Measurements from ENCODE around the gene TFF1. TPM values are rescaled to one million over a fixed set of nuclear protein-coding genes. Genes with fewer than 3 reads are reported as not detected.

TFF1 gene
- total RNA-seq, 1 donor from 2014 or later = not detected

GRCh38 chr21:42316891-42317290 lies 49.4 kb downstream of the TFF1 start:
- no peaks in the 10 kb centered on the region for H3K9me3 ChIP-seq
- no peaks in the 10 kb centered on the region for H3K4me1 ChIP-seq
- no peak for DNase-seq (ENCODE audit: low spot score in 2 of 2)
- TF ChIP-seq CTCF (IDR thresholded peaks at IDR 0.05) = no peak
- H3K27ac ChIP-seq = no peak overlapping the region
- intact Hi-C loops (cut with DNase I) = no loop called here
- H3K4me3 ChIP-seq = no peak overlapping the region
- no peaks in the 10 kb centered on the region for H3K36me3 ChIP-seq
- no peaks in the 10 kb centered on the region for H3K27me3 ChIP-seq

- no peak for TF ChIP-seq CTCF (IDR thresholded peaks at IDR 0.05)
- intact Hi-C loops (cut with DNase I) = no loop called here
These were observed 50.9 kb downstream of the TFF1 start, which contains the start of gene TFF3 for GRCh38 chr21:42315296-42315891. Gene TFF3, minus strand, starts transcription at chr21:42315409. Its CDS starts 35 bp downstream, at chr21:42315374.

GRCh38 chr21:42314616-42315295 lies 51.6 kb downstream of the TFF1 start:
- no peak overlapping the region for H3K4me3 ChIP-seq
- H3K36me3 ChIP-seq = no peaks in the 10 kb centered on the region
- H3K9me3 ChIP-seq = no peaks in the 10 kb centered on the region
- TF ChIP-seq CTCF (IDR thresholded peaks at IDR 0.05) = no peak
- H3K27me3 ChIP-seq = no peaks in the 10 kb centered on the region
- intact Hi-C loops (cut with DNase I) = no loop called here
- no peak for DNase-seq (ENCODE audit: low spot score in 2 of 2)
- H3K27ac ChIP-seq = no peak overlapping the region
- H3K4me1 ChIP-seq = no peaks in the 10 kb centered on the region

More at GRCh38 chr21:42315296-42315891, 50.9 kb downstream of the TFF1 start, which contains the start of gene TFF3:
- Histone ChIP-seq H3K9me3 (no peaks in the 10 kb centered on the region), H3K36me3 (no peaks in the 10 kb centered on the region), H3K4me1 (no peaks in the 10 kb centered on the region), H3K27me3 (no peaks in the 10 kb centered on the region), H3K27ac (no peak within 1 kb of the TSS), H3K4me3 (no peak within 1 kb of the TSS)
- no peak for DNase-seq (ENCODE audit: low spot score in 2 of 2)

- no peak overlapping the region for H3K27ac ChIP-seq
- intact Hi-C loops (cut with DNase I) = no loop called here
- H3K27me3 ChIP-seq = no peaks in the 10 kb centered on the region
These were observed 52.8 kb downstream of the TFF1 start for GRCh38 chr21:42313501-42313969.

GRCh38 chr21:42312626-42313104 lies 53.7 kb downstream of the TFF1 start:
- intact Hi-C loops (cut with DNase I) = no loop called here
- H3K9me3 ChIP-seq = no peaks in the 10 kb centered on the region
- peak in 1 of 2 donors; percentile 47 for DNase-seq (ENCODE audit: low spot score in 2 of 2)
- TF ChIP-seq CTCF (IDR thresholded peaks at IDR 0.05) = no peak
- no peak overlapping the region for H3K27ac ChIP-seq
- H3K36me3 ChIP-seq = no peaks in the 10 kb centered on the region
- H3K27me3 ChIP-seq = no peaks in the 10 kb centered on the region
- no peaks in the 10 kb centered on the region for H3K4me1 ChIP-seq
- no peak overlapping the region for H3K4me3 ChIP-seq

More at GRCh38 chr21:42313501-42313969, 52.8 kb downstream of the TFF1 start:
- H3K9me3 ChIP-seq = no peaks in the 10 kb centered on the region
- H3K4me1 ChIP-seq = no peaks in the 10 kb centered on the region
- DNase-seq (ENCODE audit: low spot score in 2 of 2) = peak in 1 of 2 donors; percentile 38
- TF ChIP-seq CTCF (IDR thresholded peaks at IDR 0.05) = no peak
- no peaks in the 10 kb centered on the region for H3K36me3 ChIP-seq
- no peak overlapping the region for H3K4me3 ChIP-seq

Other genes starting within 250 kb of the TFF1 start
- 39.5 TPM for gene ABCG1, start 147.4 kb downstream of the TFF1 start, total RNA-seq
- not detected for gene TFF3, start 51.1 kb downstream of the TFF1 start, total RNA-seq
- not detected for gene TFF2, start 15.5 kb downstream of the TFF1 start, total RNA-seq
- gene TMPRSS3, start 29.5 kb upstream of the TFF1 start, total RNA-seq = not detected
- gene UBASH3A, start 37.4 kb upstream of the TFF1 start, total RNA-seq = 0.75 TPM
- gene RSPH1, start 129.7 kb upstream of the TFF1 start, total RNA-seq = not detected
- 8.7 TPM for gene SLC37A1, start 147.3 kb upstream of the TFF1 start, total RNA-seq

Measured in ascending aorta (tissue), 2 donors.